Testis (tissue), 2 donors: ENCODE data around the gene CDS2.

Source experiments
- POLR2A ChIP-seq: fragments of 450-650 bp; IDR thresholded peaks from one replicate; pipeline ENCODE4 v1.6.1; 2017; ENCODE audit warnings: antibody characterized with exemption, mild to moderate bottlenecking, moderate library complexity
- TF ChIP-seq, protein P1 (sequence below), 3 experiments: fragments of 450-650 bp in 2 of 3; fragments of 200-600 bp in 1 of 3; sonication (generic) in 1 of 3; IDR thresholded peaks; one replicate each; pipeline ENCODE4 v1.5.1; 2016 to 2019; ENCODE audit warnings: antibody characterized with exemption in 3 of 3, mild to moderate bottlenecking in 2 of 3, moderate library complexity in 1 of 3

DNA sequence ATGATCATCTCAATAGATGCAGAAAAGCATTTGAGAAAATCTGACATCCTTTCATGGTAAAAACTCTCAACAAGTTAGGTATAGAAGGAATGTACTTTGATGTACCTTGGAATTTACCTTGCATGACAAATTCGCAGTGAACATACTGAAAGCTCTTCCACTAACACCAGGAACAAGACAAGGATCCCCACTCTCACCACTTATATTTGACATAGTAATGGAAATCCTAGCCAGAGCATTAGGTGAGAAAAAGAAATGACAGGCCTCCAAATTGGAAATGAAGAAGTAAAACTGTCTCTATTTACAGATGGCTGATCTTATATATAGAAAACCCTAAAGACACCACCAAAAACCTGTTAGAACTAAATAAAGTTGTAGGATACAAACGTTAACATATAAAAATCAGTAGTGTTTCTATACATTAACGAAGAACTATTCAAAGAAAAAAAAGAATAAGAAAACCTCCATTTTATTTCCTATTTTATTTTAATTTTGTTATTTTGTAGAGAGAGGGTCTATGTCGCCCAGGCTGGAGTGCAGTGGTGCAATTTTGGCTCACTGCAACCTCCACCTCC is 34.0 kb upstream of the CDS2 start:
- TF ChIP-seq, protein P1, sequence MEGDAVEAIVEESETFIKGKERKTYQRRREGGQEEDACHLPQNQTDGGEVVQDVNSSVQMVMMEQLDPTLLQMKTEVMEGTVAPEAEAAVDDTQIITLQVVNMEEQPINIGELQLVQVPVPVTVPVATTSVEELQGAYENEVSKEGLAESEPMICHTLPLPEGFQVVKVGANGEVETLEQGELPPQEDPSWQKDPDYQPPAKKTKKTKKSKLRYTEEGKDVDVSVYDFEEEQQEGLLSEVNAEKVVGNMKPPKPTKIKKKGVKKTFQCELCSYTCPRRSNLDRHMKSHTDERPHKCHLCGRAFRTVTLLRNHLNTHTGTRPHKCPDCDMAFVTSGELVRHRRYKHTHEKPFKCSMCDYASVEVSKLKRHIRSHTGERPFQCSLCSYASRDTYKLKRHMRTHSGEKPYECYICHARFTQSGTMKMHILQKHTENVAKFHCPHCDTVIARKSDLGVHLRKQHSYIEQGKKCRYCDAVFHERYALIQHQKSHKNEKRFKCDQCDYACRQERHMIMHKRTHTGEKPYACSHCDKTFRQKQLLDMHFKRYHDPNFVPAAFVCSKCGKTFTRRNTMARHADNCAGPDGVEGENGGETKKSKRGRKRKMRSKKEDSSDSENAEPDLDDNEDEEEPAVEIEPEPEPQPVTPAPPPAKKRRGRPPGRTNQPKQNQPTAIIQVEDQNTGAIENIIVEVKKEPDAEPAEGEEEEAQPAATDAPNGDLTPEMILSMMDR (IDR thresholded peaks at IDR 0.05) = no peak
- TF ChIP-seq POLR2A = no peak
